GM21515 (cell line): ENCODE data around the gene RSBN1.

ENCODE experiments used
- ATAC-seq: cut with Tn5 transposase; IDR thresholded peaks from one replicate; pipeline ENCODE4 v1.9.1; 2021; ENCODE audit not compliant: unreplicated experiment

Gene RSBN1

GRCh38 chr1:113812661-113813135, 422 bp upstream of the RSBN1 start:
- no peak for ATAC-seq

- ATAC-seq: peak; percentile 4
Observed at GRCh38 chr1:113811156-113811887, 954 bp downstream of the RSBN1 start.

- no peak for ATAC-seq
Observed at GRCh38 chr1:113809670-113810602, 2.3 kb downstream of the RSBN1 start.

- ATAC-seq: no peak
Observed at GRCh38 chr1:113808450-113809195, 3.7 kb downstream of the RSBN1 start.

GRCh38 chr1:113805639-113806038, 6.6 kb downstream of the RSBN1 start:
- no peak for ATAC-seq

- ATAC-seq: no peak
Observed at GRCh38 chr1:113805256-113805531, 7.1 kb downstream of the RSBN1 start.

- no peak for ATAC-seq
Observed at GRCh38 chr1:113804421-113805255, 7.6 kb downstream of the RSBN1 start.

GRCh38 chr1:113802367-113803007, 9.8 kb downstream of the RSBN1 start:
- no peak for ATAC-seq

- no peak for ATAC-seq
Observed at GRCh38 chr1:113800487-113800886, 11.8 kb downstream of the RSBN1 start.

- ATAC-seq: no peak
Observed at GRCh38 chr1:113797472-113797871, 14.8 kb downstream of the RSBN1 start.

GRCh38 chr1:113793878-113794834, 18.1 kb downstream of the RSBN1 start:
- ATAC-seq: no peak

GRCh38 chr1:113792986-113793385, 19.3 kb downstream of the RSBN1 start:
- ATAC-seq: no peak

- ATAC-seq: no peak
Observed at GRCh38 chr1:113792471-113792870, 19.8 kb downstream of the RSBN1 start.

GRCh38 chr1:113788802-113789201, 23.5 kb downstream of the RSBN1 start:
- ATAC-seq: no peak

- ATAC-seq: no peak
Observed at GRCh38 chr1:113787663-113788062, 24.6 kb downstream of the RSBN1 start.

- ATAC-seq: no peak
Observed at GRCh38 chr1:113786069-113786468, 26.2 kb downstream of the RSBN1 start.

GRCh38 chr1:113784104-113784779, 28.0 kb downstream of the RSBN1 start:
- peak; percentile 75 for ATAC-seq
